NCI-H748 (cell line): Measurements from ENCODE around the gene ARHGEF10L.

Experiments
- DNase-seq: peaks from one replicate; lab custom pipeline; 2025; ENCODE audit not compliant: unreplicated experiment; lab: John Stamatoyannopoulos, UW

ARHGEF10L gene

DNA sequence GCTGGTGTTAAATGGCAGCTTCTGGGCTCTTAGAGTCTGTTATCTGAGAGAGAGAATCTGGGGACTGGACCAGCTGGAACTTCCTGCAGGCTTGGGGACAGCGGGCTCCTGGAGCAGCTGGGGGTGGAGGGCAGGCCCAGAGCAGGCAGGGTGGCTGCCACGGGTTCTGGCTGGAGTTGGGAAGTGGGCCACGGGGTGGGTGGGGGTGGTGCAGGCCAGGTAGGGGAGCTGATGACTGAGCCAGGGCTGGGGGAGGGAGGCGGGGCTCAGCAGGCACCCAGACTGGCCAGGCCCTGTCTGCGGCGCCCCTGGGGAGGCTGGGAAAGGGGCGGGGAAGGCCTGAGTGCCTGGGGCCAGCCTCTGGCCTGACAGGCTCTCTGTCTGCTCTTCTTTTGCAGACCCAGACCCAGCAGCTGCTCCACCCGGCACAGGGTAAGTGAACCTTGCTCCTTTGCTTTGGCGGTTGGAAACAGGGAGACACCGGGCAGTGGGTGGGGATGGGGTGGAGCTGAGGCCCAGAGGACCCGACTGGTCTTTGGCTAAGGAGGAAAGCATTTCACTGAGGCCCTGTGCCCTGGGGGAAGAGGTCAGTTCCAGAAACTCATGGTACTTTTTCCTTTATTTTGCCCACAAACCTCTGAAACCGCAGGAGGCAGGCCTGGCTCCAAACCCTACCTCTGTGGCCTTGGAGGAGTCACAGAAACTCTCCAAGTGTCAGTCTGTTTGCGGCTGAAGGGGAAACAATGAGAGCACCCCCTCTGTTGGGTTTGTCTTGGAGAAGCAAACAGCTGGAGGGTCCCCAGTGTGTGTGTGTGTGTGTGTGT lies 48.8 kb downstream of the ARHGEF10L start:
- no peak for DNase-seq

DNA sequence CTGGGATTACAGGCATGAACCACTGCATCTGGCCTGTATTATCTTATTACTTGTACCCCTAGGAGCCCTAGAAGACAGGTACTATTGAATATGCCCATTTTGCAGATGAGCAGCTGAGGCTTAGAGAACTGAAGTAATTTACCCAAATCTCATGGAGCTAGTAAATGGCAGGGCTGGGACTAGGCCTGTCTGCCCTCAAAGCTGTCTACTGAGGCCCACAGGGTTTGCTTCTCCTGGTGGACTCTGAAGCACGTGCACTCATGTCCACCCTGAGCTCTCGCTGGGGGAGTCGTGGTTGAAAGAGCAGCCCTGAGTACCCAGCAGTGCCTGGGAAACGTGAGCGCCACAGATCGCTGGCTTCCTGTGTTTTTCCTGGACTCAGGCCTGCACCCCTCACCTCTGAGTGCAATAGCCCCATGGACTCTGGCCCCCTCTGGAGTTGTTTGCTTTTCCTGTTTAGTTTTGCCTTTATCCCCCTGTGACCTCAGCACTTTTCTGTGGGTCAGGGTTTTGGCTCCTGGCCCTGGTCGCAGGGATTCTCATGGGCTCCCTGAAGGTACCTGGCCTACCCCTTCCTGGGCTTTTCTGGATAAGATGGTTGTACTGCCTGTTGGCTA lies 52.4 kb downstream of the ARHGEF10L start:
- no peak for DNase-seq

DNA sequence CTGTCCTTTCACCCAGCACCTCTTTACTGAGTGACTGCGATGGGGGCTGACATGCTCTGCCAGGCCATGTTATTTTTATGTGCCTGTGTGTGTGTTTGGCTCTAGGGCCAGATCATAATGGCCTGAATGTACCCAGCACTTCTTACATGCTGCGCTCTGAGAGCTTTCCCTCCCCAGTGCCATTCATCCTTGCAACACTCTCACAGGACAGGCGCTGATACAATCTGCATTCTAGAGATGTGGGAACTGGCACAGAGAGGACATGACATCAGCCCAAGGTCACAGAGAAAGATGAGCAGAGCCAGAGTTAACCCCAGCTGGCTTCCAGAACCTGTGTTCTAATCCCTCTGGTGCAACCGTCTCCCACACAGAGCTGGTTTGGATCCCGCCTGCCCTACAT lies 54.5 kb downstream of the ARHGEF10L start:
- DNase-seq, result no peak

DNA sequence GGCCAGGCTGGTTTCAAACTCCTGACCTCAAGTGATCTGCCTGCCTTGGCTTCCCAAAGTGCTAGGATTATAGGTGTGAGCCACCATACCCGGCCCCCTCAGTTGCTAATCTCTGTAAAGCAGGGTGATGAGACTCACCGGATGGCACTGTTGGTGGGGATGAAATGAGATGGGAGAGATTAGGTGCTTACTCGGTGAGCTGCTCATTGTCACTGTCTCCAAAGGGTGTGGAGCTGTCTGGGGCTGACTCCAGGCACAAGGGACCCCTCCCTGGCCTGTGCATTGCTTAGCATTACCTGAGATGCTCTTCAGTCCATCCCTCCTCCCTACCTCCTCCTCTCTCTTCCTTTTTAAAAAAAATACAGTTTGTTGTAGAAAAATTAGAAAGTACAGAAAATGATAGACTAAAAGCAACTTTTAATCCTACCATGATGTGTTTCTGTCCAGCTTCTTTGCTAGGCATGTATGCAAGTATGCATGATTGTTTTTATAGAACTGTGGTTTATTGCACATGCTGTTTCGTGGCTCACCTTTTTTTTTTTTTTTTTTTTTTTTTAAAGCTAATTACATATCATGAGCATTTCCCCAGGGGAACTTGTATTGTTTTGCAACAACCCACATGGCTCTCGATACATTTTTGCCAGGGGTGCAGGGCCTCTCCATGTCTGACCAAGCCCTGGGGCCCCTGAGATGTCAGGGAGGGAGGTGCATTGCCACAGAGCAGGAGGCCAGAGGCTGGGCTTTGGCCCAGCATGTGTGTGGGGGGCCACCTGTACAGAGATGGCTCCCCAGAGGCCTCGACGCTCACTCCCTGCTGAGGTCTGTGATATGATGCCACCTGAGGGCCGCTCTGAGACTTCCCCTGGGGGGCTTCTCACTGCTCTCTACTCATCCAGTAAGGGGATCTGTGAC lies 55.4 kb downstream of the ARHGEF10L start:
- DNase-seq, result no peak

DNA sequence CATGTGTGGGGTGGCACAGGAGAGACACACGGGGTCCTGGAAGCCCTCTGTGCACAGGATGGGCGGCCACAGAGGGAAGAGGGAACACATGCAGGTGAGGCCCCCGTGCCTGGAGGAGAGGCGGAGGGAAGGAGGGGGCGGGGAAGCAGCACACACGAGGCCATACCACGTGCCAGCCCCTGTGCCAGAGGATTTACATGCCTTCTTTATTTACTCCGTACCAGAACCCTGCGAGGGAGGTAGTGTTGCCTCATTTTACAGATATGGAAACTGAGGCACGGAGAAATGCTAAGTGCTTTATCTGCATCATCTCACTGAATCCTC lies 56.1 kb downstream of the ARHGEF10L start:
- no peak for DNase-seq

DNA sequence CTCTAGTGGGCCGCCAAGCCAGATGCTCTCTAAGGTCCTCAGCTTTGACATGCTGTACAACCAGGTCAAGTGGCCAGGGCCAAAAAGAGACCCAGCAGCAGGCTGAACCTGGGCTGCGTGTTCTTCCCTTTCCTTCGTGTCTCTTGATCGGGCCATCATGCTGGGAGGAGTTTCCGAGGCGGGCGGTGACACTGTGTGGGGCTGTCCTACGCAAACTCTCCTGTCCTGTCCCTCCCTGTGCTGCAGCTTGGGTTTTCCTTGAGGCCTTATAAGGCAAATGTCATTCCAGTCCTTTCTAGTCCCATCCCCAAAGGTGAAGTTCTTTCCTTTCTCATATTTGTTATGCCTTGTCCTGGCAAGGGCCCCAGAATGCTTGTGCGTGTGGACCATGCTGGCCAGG lies 56.7 kb downstream of the ARHGEF10L start:
- no peak for DNase-seq

DNA sequence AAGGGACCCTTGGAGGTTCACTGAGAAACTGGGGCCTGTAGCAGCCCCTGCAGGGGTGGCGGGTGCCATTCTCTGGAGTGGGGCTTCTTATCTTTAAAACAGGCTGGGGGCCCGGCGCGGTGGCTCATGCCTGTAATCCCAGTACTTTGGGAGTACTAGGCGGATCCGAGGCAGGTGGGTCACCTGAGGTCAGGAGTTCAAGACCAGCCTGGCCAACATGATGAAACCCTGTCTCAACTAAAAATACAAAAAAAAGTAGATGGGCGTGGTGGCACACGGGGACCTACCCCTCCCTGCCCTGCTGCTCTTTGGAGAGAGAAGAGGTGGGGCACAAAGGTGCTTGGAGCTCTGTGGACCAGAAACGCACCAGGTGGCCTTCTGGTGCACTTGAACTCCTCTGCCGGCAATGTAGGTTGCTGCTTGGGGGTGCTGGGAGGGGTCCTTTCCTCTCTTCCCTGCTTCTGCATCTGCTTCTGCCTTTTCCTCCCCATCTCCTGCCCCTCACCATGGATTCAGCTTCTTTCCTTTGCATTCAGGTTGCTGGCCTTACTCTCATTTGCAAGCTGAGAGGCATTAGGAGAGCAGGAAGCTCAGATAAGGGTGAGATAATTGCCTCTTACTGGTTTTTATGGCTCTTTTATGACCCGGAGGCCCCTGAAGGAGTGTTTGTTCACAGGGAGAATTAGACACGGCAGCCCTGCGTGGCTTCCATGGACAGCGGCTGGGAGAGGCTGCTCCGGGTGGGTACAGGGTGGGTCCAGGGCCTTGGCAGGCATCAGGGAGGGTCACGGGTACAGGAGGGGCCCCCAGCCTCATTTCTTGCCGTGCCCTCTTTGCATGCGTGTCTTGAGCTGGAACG lies 57.4 kb downstream of the ARHGEF10L start:
- peak; percentile 80 for DNase-seq

DNA sequence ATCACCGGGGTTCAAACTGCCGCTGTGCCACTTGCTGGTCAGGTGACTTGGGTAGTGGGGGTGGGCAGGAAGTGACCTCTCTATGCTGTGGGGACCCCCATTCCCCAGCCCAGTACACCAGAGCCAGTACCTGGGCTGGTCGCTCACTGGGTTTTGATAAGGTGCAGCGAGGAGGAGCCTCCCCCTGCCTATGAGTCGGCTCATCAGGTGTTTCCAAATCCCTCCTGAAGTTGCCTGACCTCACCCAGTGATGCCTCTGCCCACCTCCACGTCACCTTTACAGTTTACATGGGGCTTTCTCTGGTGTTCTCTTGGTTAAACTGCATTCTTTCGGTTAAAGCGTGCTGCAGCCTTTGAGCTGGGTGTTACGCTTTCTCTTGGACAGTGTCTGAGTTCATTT lies 58.2 kb downstream of the ARHGEF10L start:
- no peak for DNase-seq

DNA sequence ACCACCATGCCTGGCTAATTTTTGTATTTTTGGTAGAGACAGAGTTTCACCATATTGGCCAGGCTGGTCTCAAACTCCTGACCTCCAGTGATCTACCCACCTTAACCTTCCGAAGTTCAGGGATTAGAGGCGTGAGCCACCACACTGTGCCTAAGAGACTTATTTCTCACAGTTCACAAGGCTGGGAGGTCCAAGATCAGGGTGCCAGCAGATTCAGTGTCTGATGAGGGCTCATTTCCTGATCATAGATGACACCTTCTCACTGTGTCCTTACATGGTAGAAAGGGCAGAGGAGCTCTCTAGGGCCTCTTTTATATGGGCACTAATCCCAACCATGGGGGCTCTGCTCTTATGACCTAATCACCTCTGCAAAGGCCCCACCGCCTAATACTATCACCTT lies 58.8 kb downstream of the ARHGEF10L start:
- DNase-seq, result no peak

DNA sequence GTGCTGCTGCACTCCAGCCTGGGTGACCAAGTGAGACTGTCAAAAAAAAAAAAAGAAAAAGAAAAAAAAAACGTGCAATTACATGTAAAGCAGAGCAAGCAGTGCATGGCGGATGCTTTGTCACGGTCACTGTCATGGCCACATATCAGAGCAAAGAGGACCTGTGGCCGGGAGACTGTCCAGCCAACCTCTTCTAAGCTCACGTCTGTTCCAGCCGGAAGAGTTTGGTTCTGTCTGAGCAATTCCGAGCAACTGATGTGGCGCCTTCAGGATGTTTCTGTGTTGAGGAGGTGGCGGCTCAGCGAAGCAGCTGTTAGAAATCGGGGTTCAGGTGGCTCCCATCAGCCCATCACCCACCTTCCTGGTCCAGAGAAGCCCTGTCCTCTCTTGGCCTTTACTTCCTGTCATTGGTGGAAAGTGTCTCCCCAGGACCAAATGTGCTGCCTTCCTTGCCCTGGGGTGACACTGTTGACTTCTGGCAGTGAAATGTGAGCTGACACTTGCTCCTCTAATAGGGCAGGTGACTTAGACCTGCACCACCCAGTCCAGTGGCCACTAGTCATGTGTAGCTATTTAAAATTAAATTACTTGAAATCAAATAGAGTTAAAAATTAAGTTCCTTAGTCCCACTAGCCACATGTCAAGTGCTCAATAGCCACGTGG lies 59.9 kb downstream of the ARHGEF10L start:
- no peak for DNase-seq

DNA sequence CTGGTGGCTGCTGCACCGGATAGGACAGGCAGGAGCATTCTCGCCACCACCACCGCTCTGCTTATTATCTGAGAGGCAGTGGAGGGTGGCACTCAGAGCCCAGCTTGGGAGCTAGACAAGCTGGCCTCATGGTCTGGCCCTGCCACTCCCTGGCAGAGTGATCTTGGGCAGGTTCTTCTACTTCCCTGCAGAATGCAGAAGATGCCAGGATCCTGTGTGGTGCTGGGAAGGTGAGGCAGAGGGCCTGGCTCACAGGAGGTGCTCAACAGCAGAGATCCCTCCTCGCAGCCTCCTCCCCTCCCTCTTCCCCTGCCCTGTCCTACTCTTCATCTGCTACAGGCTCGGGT lies 60.4 kb downstream of the ARHGEF10L start:
- DNase-seq, result no peak

DNA sequence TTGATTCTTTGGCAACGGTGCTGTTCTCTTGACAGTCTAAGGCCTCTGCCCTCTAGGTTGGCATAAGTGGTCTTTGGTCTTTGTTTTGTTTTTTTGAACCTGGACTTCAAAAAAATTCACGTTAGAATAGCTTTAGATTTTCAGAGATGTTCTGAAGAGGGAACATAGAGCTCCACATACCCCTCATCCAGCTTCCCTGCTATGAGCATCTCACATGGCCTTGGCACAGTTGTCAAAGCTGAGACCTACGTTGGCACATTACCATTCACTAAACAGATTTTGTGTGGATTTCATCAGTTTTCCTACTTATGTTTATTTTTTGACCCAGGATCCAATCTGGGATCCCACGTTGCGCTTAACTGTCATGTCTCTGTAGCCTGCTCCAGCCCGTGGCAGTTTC lies 60.8 kb downstream of the ARHGEF10L start:
- DNase-seq, result no peak

DNA sequence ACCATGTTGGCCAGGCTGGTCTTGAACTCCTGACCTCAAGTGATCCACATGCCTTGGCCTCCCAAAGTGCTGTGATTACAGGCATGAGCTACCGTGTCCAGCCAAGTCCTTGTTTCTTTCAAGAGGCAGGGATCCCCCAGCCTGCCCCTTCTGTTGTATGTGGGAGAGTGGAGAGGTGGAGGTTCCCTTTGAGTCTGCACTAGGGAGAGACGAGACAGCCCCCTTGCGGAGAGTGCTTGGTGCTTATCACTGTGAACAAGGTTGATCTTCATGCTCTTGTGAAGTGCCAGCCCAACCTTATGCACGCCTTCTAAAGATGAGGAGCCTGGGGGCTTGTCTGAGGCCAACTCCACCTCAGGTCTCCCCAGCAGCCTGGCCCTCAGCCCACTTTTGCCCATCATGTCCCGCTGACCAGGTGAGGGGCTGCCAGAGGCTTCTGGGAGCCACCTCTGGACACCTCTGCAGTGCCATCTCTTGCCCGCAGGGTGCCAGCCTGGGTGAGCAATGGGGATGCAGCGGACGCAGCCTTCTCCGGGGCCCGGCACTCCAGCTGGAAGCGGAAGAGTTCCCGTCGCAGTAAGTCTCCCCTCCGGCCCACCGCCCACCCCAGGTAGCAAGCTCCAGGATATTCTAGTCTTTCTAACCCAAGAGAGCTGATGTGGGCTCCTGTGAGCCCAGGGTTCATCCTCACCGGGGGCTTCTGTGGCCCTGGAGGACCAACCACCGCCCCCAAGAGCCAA lies 62.3 kb downstream of the ARHGEF10L start:
- DNase-seq, result no peak

DNA sequence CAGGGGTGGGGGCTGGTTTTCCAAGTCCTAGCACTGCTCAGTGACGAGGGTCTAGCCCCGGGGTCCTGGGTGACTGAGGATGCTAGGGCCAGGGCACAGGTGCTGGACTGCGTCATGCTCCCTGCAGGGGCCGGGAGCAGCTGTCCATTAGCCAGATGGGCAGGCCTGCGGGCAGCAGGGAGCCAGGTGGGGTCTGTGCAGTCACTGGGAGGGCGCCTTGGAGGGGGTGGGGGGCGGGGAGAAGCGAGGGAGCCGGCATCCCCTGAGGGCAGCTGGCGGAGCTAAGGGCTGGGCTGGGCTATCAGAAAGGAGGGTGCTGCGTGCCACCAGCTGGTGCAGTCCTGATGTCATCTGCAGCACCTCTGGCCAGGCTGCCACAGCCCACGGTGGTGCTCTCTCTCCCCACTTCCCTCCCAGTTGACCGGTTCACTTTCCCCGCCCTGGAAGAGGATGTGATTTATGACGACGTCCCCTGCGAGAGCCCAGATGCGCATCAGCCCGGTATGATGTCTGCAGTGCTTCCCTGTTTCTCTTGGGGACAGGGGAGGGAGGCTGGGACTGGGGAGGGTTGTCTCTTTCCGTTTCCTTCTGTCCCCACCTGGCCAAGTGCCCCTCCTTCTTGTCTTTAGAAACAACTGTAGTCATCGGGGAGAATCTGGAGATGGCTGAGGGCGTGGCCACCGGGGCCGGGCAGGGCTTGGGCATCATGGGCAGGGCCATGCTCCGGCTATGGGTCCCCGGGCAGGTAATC lies 63.8 kb downstream of the ARHGEF10L start:
- DNase-seq, result peak; percentile 46

DNA sequence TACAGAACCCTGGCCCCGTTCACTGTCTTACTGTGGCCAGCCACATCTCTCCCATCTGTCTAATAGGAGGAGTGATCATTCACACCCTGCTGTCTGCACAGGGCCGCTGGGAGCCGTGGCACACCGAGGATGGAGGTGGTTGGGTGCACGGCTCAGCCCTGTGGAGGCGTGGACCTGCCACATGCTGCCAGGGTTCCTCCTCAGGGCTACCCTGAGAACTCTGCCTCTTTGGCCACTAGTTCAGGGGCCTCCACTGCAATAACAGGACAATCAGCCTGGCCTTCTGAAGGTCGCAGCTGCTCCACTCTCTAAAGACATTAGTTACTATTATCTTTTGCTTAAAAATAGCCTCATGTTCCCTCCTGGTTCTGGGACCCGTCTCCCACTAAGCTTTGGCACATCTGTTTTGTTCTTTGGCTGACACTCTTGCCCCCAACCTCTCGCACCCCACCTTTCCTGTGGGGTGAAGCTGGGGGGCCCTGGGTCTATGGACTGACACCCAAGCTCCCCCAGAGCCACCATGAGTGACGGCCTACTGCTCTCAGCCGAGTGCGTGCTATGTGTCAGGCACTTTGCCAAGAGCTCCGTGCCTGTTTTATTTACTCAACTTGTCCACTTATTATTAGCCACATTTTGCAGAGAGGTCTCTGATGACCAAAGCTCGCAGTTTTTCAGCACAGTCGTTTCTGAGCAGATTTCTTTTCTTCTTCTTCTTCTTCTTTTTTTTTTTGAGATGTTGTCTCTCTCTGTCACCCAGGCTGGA lies 66.3 kb downstream of the ARHGEF10L start:
- DNase-seq, result peak; percentile 64

DNA sequence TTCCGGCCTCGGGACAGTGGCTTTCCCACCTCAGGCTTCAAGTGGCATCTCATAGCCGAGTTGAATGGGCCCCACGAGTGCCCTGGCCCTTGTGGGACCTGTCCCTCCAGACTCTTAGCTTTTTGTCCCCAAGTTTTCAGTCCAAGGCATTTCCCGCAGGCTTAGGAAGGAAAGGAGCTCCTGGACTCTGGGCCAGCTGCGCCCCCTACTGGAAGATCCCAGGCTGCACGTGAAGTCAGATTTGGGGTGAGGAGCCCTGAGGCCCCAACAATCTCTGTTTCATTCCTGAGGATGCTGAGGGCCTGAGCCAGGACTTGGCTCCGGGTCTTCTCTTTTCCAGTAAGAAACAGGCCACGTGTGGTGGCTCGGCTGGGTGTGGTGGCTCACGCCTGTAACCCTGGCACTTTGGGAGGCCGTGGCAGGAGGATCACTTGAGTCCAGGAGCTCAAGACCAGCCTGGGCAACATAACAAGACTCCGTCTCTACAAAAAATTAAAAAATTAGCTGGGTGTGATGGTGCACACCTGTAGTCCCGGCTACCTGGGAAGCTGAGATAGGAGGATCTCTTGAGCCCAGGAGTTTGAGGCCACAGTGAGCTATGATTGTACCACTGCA lies 67.4 kb downstream of the ARHGEF10L start:
- DNase-seq, result peak; percentile 46

DNA sequence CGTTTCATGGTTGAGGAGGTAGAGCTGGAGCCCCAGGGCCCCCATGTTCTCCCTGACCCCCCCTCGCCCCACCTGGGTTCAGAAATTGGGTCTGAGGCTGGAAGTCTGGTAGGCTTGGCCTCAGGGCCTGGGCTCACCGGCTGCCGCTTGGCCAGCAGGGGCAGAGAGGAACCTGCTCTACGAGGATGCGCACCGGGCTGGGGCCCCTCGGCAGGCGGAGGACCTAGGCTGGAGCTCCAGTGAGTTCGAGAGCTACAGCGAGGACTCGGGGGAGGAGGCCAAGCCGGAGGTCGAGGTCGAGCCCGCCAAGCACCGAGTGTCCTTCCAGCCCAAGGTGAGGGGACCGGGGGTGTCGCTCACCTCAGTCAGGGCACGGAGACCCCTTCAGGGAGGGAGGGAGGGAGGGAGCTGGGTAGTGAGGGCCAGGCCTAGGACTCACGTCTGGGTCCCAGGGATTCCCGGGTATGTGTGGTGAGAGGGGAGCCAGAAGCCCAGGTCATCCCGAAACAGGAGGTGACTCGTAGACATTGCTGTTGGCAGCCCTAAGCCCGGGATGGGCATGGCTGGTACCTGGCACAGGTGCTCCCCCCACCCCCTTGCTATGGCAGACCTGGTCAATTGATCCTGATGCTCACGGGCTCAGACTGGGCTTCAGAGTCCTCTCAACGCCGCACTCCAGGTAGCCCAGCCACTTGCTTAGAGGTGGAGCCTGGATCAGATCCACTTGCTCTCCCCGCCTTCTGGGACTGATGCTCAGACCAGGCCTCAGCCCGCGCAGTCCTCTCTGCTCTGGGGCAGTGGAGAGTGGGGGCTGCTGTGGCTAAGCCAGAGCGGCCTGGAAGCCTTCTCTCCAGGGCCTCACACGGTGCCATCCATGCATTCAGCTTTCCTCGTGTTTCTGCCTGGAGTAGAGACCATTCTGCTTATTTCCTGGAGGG lies 68.4 kb downstream of the ARHGEF10L start:
- no peak for DNase-seq
